ENCODE data around the gene ZNF655.

Gene ZNF655

GRCh38 chr7:99615989-99616358, 57.5 kb downstream of the ZNF655 start:
- DNase-seq = no peak

GRCh38 chr7:99616359-99617191, 58.1 kb downstream of the ZNF655 start, which contains the start of gene ZSCAN25:
Gene ZSCAN25 (plus strand): TSS chr7:99616946. CDS start chr7:99619607, 2,661 bp downstream.
- peak; percentile 86 for DNase-seq

- no peak for DNase-seq
These were observed 58.8 kb downstream of the ZNF655 start for GRCh38 chr7:99617192-99617781.

GRCh38 chr7:99618726-99619125, 60.3 kb downstream of the ZNF655 start:
- no peak for DNase-seq

GRCh38 chr7:99619571-99620130, 61.2 kb downstream of the ZNF655 start:
- no peak for DNase-seq

- DNase-seq = no peak
These were observed 62.8 kb downstream of the ZNF655 start for GRCh38 chr7:99621271-99621670.

GRCh38 chr7:99622596-99622995, 64.2 kb downstream of the ZNF655 start:
- DNase-seq = no peak

- no peak for DNase-seq
These were observed 64.8 kb downstream of the ZNF655 start for GRCh38 chr7:99623091-99623693.

GRCh38 chr7:99623702-99624447, 65.4 kb downstream of the ZNF655 start:
- DNase-seq = no peak

GRCh38 chr7:99624484-99624883, 66.0 kb downstream of the ZNF655 start:
- no peak for DNase-seq

- no peak for DNase-seq
These were observed 66.9 kb downstream of the ZNF655 start for GRCh38 chr7:99625321-99625720.

GRCh38 chr7:99625961-99626360, 67.5 kb downstream of the ZNF655 start:
- no peak for DNase-seq
